SHP77 treated with DMSO at 0.1 percent for 48 hours (cell line): ENCODE measurements around the gene AP1B1.
A peak's percentile ranks its signal among the peaks of the same experiment; 100 is the strongest.
"Not testable (repeated sequence)": the region's sequence is repeated elsewhere in the genome, so short reads cannot be mapped to it uniquely, and the experiment has no call there.

Source experiments
- DNase-seq: peaks from one replicate; lab custom pipeline; 2025; lab: John Stamatoyannopoulos, UW

The AP1B1 gene

GRCh38 chr22:29348956-29349355 lies 39.4 kb downstream of the AP1B1 start:
- DNase-seq, result no peak

DNA sequence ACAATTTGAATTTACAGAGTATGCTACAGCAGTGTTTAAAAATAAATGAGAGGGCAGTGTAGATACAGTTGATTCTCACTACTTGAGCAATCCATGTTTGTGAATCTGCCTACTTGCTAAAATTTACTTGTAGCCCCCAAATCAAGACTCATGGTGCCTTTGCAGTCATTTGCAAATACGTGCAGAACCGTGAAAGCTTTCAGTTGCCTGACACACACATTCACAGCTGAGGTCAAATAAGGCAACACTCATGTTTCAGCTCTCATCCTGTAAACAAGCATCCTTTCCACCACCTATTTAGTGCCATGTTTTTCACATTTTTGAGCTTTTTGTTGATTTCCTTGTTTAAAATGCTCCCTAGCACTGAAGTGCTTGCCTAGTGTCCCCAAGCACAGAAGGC lies 40.3 kb downstream of the AP1B1 start:
- DNase-seq, result no peak

GRCh38 chr22:29346659-29347058 lies 41.7 kb downstream of the AP1B1 start:
- no peak for DNase-seq

- no peak for DNase-seq
Measured at GRCh38 chr22:29345932-29346331, 42.4 kb downstream of the AP1B1 start.

- not testable (repeated sequence) for DNase-seq
Measured at GRCh38 chr22:29344889-29345288, 43.5 kb downstream of the AP1B1 start.

- no peak for DNase-seq
Measured at GRCh38 chr22:29344137-29344536, 44.2 kb downstream of the AP1B1 start.

DNA sequence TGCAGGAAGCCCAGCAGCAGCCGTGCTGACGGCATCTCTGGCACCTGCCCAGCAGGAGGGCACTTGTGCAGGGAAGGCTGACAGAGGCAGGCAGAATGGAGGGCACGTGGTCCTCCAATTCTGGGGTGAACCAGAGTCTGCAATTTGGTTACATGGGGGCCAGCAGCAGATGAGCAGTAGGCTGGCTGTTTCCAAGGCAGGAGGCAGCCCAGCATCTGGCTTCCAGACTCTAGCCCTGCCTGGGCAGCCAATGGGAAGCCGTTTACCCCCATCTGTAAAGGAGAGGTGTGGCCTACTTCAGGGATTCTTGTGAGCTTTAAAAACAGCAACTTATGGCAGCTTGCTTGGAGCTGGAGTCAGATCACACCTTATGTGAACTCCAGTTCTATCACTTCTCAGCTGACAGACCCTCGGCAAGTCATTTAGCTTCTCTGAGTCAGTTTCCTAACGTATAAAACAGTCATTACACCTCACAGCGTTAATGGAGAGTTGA lies 45.0 kb downstream of the AP1B1 start:
- no peak for DNase-seq

DNA sequence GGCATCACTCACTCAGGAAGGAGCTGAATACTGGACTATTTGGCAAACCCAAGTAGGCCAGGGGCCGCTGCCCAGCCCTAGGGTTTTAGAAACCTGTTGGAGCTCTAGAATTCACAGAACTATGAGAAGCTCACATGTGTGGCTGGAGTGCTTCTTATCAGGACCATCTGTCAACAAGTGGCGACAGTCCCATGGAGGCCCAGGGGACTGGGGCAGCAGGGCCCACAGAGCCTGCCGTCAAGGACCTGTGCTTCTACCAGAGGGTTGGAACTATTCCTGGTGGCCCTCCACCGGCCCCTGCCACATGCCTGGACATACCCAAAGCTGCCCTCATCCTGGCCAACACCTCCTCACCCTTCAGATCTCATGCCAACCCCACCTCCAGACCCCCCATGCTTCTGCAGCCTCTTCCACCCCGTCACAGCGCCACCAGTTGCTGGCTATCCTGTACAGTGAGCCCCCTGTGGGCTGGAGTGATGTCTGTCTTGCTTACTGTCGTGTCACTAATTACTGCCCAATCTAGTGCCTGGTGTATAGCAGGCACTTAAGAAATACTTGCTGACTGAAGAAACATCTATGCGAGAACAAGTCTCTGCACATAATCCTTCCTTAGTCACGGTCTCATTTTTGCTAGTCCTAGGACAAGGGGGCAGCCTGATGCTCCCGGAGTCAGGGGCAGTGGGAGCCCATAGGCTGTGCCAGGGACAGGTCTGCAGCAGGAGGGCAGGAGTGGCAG lies 45.6 kb downstream of the AP1B1 start:
- DNase-seq, result no peak

DNA sequence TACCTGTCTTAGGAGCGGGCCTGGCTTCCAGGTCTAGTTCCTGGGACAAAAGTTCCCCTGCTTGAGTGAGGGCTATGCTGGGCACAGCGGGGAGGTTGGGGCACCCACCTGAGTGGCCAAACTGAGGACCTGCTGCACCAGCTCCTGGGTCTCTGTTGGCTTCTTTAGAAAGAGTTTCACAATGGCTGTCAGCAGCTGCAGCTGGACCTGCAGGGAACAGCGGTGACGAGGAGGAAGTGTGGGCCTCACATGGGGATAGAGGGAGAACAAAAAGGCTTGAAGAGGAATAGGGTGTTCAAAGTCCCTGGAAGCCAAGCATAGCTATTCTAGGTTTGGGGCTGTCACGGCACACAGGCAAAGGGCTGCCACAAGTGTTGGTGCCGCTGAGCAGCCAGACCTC lies 46.2 kb downstream of the AP1B1 start:
- DNase-seq, result no peak

- no peak for DNase-seq
Measured at GRCh38 chr22:29341849-29342127, 46.6 kb downstream of the AP1B1 start.

DNA sequence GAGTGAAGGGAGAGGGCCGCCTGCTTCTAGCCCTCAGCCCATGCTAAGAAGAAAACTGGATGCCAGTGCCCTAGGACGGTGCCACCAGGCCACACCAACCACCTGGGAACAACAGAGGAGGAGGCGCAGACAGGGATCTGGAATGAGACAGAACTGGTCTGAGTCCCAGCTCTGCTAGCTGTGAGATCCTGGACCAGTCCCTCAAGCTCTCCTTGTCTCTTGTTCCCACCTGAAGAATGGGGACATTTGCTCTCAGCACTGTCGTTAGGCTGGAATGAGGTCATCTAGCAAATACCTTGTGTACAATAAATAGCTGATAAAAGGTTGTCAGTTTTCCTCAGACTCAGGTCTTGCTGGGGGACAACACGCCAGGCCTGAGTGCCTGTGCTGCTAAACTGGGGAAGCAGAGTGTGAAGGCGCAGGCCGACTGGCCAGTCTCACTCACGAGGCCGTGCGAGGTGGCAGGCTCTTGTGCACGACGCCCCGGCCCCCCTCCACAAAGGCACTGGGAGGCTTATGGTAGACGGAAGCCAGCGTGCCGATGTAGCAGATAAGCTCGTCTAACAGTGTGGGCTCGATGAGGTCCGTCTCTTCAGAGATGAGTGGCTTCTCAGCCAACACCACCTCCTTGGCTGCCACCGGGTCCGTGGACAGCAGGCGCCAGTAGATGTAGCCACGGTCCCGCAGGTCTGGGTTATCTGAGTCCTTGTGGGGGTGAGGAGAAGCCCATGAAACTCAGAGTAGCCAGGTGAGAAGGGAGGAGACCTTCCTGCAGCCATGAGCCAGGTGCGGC lies 47.1 kb downstream of the AP1B1 start:
- no peak for DNase-seq

DNA sequence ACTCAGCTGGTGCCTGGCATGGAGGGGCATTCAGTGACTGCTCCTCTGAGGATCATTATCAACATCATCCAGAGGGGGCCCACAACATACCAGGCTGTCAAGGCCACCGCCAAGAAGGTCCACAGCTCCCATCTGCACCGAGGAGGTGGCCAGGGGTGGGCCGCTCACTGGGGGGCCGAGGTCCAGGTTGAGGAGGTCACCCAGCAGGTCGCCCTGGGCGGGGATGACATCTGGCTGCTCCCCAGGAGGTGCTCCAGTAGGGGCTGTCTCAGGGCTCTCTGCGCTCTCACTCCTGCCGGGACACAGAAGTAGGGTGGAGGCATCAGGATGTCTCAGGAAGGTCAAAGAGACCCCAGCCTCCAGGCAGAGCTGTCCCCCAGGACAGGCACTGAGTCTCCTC lies 47.8 kb downstream of the AP1B1 start:
- DNase-seq, result no peak

DNA sequence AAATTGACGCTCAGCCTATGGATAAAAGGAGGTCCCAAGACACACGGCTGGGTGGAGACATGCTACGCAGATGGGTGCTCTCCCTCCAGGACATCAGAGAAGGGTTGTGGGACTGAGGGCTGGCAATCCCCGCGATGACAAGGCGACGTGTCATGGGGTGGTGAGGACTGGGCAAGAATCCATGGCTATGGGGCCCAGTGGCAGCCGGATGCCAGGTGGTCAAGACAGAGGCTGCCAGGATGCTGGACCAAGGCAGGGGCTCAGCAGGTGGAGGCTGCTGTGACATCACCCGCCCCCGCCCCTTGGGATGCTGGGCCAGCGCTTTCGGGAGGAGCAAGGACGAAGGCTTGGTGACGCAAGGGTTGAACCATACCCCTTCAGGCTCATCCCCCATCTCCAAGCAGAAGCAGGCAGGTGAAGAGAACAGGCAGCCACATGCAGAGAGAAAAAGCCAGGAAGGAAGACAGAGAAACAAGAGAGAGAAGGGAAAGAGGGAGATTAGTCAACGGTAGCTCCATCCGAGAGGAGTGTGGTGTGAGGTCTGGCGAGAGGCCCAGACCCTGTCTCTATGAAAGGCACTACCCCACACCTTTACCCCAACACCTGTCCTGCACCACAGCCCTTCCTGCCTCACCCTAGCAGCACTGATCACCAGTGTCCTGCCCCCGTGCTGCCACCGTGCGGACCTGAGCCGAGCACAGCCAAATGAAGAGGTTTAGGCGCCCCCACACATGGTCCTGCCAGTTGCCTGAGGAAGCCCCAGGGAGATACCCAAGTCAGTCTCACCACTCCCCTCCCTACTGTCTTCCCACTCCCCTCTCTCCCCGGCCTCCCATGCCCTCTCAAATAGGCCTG lies 48.8 kb downstream of the AP1B1 start:
- no peak for DNase-seq

DNA sequence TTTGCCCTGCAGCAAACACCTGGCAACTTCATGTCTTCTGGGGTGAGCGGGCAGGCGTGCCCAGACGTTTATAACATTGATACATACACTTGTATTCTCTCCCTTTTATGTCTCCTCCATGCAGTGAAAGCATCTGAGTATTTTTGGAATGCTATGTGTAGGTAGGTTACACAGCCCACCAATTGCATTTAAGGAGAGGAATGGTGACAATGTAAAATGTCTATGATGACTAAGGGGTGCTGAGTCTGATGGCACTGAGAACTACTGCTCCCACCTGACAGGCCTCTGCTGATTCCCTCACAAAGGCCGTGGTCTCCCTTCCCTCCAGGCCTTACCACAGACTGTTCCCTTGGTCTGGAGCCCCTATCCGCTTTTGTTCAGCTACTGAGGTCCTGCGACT lies 50.0 kb downstream of the AP1B1 start:
- no peak for DNase-seq

DNA sequence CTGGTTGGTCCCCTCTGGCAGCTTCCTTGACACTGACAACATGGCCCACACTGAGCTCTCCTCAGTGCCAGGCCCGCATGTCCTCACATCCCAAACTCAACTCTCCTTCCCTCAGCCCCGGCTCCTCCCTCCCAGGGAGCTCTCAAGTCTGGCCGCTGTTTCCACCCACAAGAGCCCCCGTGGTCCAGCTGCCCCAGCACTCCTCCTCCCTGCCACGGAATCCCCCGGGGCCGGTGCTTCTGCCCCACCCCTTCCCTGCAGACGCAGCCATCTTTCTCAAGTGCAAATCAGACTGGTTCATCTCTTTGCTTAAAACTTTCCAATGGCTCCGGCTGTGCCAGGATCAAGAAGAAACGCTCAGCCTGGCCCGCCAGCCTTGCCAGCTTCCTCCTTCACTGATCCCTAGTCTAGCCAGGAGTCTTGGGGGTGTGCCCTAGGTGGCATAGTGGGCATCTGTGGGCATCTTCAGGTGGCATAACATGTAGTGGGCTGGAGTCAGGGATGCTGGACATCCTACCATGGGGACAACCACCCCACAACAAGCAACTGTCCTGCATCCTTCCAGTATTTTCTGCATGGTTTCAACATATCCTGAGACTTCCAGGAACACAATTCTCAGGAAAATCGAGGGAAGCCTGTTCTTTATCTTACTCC lies 50.6 kb downstream of the AP1B1 start:
- DNase-seq, result no peak

DNA sequence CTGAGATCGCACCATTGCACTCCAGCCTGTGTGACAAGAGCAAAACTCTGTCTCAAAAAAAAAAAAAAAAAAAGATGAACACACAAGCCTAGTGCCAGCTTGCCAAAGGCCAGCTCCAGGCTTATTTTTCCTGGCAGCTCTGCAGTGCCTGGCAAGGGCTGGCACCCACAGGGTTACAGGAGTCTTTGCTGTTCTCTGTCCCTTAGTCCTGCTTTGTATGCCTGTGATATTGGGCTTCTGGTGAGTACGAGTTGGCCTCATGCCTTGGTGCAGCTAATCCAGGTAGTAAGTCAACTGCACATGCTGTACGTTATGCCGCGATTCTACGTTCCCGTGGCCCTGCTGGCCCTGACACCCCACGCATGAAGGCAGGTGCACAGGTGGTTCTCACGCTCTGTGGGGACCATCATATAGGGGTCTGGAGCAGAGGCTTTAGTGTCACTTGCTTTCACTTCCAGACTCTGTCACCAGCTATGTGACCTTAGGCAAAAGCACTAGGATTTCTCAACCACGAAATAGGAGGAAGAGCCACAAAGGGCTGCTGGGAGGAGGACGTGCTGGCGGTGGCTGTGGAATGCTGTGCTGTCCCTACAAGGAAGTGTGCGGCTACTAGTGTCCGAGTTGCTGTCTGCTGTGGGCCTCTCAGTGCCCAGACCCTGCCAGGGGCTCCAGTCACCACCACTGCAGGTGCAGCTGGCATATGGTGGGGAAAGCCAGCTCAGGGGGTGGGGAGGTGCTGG lies 51.4 kb downstream of the AP1B1 start:
- DNase-seq, result no peak

GRCh38 chr22:29335656-29336055 lies 52.7 kb downstream of the AP1B1 start:
- DNase-seq, result no peak

DNA sequence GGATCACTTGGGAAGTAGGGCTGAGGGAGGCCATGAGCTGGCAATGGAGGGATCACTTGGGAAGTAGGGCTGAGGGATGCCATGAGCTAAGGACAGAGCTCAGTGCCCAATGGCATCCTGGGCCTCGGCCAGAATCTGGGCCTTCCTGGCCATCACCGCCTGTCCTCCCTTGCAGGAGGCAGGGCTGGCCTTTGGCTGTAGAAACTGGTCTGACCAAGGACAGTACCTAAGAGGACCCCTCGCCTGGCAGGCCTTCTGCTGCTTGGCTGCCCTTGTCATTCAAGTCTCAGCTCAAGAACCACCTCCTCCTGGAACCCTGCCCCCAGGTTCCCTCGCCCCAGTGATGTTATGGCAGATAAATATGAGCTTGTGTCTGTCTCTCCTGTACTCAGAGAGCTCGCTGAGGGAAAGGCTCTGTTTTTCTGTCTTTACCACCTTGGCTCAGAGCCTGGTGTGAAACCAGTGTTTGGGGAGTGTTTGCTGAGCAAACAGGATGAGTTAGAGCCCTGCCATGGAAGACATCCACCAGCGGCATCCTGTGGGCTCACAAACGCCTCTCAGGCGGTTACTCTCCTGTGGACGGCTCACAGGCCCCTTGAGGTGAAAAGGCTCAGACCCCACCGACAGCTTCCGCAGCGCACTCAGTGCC lies 53.5 kb downstream of the AP1B1 start:
- peak; percentile 28 for DNase-seq

- DNase-seq, result no peak
Measured at GRCh38 chr22:29334148-29334547, 54.2 kb downstream of the AP1B1 start.

DNA sequence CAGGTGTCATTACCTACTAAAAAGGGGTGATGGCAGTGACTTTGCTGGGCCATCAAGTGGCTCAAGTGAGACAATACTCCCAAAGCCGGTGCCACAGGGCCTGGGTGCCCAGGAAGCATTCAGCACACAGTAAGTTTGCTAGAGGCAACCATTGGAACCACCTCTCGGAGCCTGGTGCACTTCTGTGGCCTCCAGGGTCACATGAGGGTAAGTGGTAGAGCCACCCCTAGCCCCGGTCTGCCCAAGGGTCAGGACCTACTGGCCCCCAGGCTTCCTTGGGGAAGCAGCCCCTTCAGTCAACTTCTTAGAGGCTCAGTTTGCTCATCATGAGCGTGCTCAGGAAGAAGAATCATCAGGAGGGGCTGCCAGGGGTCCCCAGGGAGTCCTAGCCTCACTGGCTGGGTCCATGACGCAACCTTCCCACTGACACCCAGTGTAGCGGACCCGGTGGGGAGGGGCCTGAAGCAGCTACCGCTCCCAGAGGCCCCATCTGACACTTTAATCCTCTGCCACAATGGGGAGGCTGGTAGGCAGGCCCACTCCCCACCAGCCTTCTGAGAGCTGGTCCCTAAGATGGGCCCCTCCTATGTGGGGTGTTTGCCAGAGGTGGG lies 55.4 kb downstream of the AP1B1 start:
- DNase-seq, result no peak
